Activated T-cell treated with anti-CD3 and anti-CD28 coated beads, Interleukin-2, amount 50 U/mL, for 4 hours (primary cell): ENCODE results near the gene MYO15B. TPM values are rescaled to one million over a fixed set of nuclear protein-coding genes. Genes with fewer than 3 reads are reported as not detected.

Experiments used
- ATAC-seq, 2 donors: fragments of 200-7000 bp; cut with Tn5 transposase; one replicate each; pipeline ENCODE4 v1.10.0; 2021
- DNase-seq: peaks from one replicate; pipeline ENCODE4 v3.0.0-alpha.2; 2020
- H3K27me3 Mint-ChIP-seq: one replicate; pipeline ENCODE4 v1.8.0; 2021; ENCODE audit warnings: low read depth, mixed read lengths
- H3K36me3 Mint-ChIP-seq: one replicate; pipeline ENCODE4 v1.8.0; 2022; ENCODE audit warnings: mixed read lengths; ENCODE audit not compliant: insufficient read depth
- H3K4me1 Mint-ChIP-seq: one replicate; pipeline ENCODE4 v1.8.0; 2021; ENCODE audit warnings: low read depth, mixed read lengths
- H3K4me3 Mint-ChIP-seq: one replicate; pipeline ENCODE4 v1.8.0; 2021; ENCODE audit warnings: mild to moderate bottlenecking, moderate library complexity, mixed read lengths
- H3K9me3 Mint-ChIP-seq: one replicate; pipeline ENCODE4 v1.8.0; 2021; ENCODE audit warnings: mixed read lengths
- total RNA-seq, 3 donors: library from RNA; stranded (reverse); gene quantifications; one replicate each; pipeline ENCODE4 v1.2.1, GENCODE V29; 2021

MYO15B gene
- total RNA-seq, 3 donors from 2014 or later: 9.3 to 29.6 (median 14.0) TPM

DNA sequence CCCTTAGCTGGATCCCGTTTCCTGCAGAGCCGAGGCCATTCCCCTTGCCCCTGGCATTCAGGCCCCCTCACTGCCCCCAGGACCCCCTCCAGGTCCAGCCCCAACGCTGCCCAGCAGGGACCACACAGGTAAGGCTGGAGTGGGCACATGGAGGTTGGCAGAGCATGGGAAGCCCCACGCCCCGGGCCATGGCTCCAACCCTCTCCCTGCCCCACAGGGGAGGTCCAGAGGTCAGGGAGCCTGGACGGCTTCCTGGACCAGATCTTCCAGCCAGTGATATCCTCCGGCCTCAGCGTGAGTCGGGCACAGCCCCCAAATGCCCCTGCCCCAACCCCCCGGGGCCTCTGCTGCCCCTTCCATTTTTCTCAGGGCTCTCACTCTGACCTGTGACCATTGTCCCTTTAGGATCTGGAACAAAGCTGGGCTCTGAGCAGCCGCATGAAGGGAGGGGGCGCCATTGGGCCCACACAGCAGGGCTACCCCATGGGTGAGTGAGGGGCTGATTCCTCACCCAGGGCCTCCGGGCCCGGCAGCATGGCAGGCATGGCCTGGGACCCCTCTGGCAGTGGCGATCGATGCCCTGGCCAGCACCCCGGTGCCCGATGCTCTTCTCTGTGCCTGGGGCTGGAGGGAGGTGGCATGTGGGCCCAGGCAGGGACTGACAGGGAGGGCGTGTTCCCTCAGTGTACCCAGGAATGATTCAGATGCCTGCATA is 27.1 kb downstream of the MYO15B start:
- ATAC-seq (no peak), DNase-seq (no peak)
- no peaks in the 10 kb centered on the region for H3K27me3 Mint-ChIP-seq
- peaks cover 2% of the 10 kb centered on the region for H3K36me3 Mint-ChIP-seq
- no peak overlapping the region for H3K4me3 Mint-ChIP-seq
- no peaks in the 10 kb centered on the region for H3K9me3 Mint-ChIP-seq
- H3K4me1 Mint-ChIP-seq: no peaks in the 10 kb centered on the region

DNA sequence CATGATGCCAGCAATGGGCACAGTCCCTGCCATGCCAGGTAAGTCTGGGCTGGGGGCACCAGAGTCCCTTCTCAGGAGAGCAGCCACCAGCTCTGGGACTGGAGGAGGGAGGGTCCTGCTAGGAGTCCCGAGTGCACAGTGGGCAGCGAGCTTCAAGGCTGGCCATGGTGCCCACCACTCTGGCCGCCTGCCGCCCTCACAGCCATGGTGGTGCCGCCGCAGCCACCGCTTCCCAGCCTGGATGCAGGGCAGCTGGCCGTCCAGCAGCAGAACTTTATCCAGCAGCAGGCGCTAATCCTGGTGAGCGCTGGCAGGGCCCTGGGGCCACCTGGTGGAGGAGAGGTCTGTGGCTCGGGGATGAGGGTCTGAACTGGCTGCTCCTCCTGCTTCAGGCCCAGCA is 27.7 kb downstream of the MYO15B start:
- no peaks in the 10 kb centered on the region for H3K27me3 Mint-ChIP-seq
- ATAC-seq (no peak), DNase-seq (no peak)
- no peaks in the 10 kb centered on the region for H3K4me1 Mint-ChIP-seq
- peaks cover 2% of the 10 kb centered on the region for H3K36me3 Mint-ChIP-seq
- no peaks in the 10 kb centered on the region for H3K9me3 Mint-ChIP-seq
- H3K4me3 Mint-ChIP-seq: no peak overlapping the region

DNA sequence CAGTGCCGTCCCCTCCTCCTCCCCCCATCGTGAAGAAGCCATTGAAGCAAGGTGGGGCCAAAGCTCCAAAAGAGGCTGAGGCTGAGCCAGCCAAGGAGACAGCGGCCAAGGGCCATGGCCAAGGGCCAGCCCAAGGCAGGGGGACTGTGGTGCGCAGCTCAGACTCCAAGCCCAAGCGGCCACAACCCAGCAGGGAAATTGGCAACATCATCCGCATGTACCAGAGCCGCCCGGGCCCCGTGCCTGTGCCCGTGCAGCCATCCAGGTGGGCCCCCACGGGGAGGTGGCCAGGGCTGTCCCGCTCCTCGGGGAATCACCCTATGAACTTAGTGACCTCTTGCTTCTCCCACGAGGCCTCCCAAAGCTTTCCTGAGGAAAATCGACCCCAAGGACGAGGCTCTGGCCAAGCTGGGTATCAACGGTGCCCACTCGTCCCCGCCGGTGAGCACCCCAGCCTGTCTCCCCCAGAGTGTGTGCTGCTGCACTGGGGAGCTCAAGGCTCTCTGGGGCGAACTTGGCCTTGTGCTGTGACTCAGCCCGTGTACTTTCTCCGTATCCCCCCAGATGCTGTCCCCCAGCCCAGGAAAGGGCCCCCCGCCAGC is 29.0 kb downstream of the MYO15B start:
- no peak for ATAC-seq
- peaks cover 2% of the 10 kb centered on the region for H3K36me3 Mint-ChIP-seq
- no peaks in the 10 kb centered on the region for H3K4me1 Mint-ChIP-seq
- H3K4me3 Mint-ChIP-seq: no peak overlapping the region
- DNase-seq: no peak
- no peaks in the 10 kb centered on the region for H3K27me3 Mint-ChIP-seq
- H3K9me3 Mint-ChIP-seq: no peaks in the 10 kb centered on the region

DNA sequence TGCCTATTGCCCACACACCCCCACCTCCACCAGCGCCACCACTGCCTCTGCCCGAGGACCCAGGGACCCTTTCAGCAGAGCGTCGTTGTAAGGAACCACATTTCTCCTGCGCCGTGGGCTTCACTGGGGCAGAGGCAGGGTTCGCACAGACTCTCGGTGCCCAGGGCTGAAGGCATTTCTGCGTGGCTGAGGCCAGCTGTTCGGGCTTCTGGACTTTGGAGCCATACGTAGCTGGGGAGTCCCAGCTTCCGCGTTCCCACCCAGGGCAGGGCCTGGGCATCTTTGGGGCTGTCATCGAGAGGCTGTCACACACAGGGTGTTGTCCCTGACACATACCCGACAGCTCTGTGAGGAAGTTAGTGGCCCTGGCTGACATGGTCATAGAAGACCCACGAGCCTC is 29.6 kb downstream of the MYO15B start:
- Mint-ChIP-seq H3K4me1 (no peaks in the 10 kb centered on the region), H3K27me3 (no peaks in the 10 kb centered on the region), H3K36me3 (no peaks in the 10 kb centered on the region), H3K9me3 (no peaks in the 10 kb centered on the region), H3K4me3 (no peak overlapping the region)
- DNase-seq: no peak
- no peak for ATAC-seq

DNA sequence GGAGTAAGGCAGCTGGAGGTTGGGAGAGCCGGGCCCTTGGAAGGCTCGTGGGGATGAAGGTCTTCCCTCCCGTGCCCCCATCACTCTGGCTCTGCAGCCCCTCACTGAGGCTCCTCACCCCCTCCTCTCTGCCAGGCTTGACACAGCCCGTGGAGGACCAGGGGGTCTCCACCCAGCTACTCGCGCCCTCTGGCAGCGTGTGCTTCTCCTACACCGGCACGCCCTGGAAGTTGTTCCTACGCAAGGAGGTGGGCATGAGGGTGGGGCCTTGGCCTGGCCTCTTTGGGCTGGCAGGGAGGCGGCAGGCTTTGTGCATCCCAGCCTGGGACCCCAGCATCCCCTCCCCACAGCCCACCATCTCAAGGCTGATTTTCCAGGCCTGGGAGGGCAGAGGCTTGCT is 30.1 kb downstream of the MYO15B start:
- no peak for DNase-seq
- no peak for ATAC-seq
- no peaks in the 10 kb centered on the region for H3K36me3 Mint-ChIP-seq
- no peak overlapping the region for H3K4me3 Mint-ChIP-seq
- H3K9me3 Mint-ChIP-seq: no peaks in the 10 kb centered on the region
- H3K4me1 Mint-ChIP-seq: no peaks in the 10 kb centered on the region
- no peaks in the 10 kb centered on the region for H3K27me3 Mint-ChIP-seq

DNA sequence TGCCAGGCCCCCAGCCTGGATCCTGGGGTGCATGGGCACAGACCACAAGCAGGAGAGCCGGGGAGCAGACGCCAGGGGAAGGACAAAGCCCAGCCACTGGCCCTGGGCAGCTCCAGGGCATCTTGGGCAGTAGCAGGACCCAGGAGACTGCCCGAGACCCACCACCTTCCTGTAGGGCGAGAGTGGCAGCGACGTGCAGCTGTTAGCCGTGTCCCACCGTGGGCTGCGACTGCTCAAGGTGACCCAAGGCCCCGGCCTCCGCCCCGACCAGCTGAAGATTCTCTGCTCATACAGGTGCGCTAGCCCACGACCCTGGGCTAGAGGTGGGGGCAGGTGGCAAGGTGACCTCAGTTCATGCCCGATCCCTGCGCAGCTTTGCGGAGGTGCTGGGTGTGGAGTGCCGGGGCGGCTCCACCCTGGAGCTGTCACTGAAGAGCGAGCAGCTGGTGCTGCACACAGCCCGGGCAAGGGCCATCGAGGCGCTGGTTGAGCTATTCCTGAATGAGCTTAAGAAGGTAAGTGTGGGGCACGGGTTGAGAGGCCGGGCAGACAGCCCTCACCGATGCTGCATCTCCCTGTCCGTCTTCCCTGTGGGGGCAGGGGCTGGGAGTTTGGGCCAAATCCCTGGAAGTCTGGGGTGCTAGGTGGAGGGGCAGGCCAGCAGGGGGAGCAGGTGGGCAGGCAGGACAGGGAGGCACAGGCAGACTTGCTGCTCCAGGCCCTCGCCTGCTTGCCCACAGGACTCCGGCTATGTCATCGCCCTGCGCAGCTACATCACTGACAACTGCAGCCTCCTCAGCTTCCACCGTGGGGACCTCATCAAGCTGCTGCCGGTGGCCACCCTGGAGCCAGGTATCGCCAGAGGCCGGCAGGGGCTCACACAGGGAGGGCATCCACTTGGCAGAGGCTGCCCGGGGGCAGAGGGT is 32.2 kb downstream of the MYO15B start:
- H3K4me3 Mint-ChIP-seq: no peak overlapping the region
- H3K4me1 Mint-ChIP-seq: no peaks in the 10 kb centered on the region
- no peaks in the 10 kb centered on the region for H3K27me3 Mint-ChIP-seq
- ATAC-seq (no peak), DNase-seq (no peak)
- H3K9me3 Mint-ChIP-seq: no peaks in the 10 kb centered on the region
- H3K36me3 Mint-ChIP-seq: no peaks in the 10 kb centered on the region

DNA sequence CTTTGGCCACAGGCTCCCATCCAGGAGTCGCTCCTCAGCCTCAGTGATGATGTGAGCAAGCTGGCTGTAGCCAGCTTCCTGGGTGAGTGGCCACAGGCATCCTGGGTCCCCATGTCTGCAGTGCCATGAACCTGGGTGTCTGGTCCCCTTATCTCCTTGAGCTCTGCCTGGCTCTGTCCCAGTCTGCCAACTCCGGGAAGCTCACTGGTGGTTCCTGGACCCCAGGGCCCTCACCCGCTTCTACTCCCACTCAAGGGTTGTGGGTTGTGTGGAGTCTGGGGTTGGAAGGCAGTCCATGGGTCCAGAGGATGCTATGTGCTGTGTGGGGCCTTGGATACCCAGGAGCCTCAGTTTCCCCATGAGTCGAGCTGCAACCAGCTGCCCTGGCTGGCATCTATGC is 33.9 kb downstream of the MYO15B start:
- ATAC-seq: no peak
- DNase-seq: no peak
- H3K9me3 Mint-ChIP-seq: no peaks in the 10 kb centered on the region
- no peaks in the 10 kb centered on the region for H3K36me3 Mint-ChIP-seq
- H3K4me1 Mint-ChIP-seq: no peaks in the 10 kb centered on the region
- no peaks in the 10 kb centered on the region for H3K27me3 Mint-ChIP-seq
- H3K4me3 Mint-ChIP-seq: no peak overlapping the region

DNA sequence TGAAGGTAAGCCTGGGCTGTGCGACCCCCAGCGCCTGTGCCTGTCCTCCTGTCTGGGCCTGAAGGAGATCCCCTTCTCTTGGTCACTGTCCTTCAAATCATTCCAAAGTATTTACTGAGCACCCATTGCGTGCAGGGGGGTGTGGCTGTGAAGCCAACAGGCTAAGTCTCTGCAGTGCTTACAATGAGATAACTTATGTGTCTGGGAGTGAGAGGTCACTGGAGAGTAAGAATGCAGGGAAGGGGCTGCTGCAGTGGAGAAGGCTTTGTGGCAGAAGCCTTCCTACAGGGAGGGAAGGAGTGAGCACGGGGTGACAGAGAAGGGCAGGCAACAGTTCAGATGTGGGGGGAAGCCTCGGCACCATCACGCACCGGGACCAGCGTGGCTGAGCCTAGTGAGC is 34.5 kb downstream of the MYO15B start:
- no peaks in the 10 kb centered on the region for H3K27me3 Mint-ChIP-seq
- no peaks in the 10 kb centered on the region for H3K4me1 Mint-ChIP-seq
- no peaks in the 10 kb centered on the region for H3K36me3 Mint-ChIP-seq
- ATAC-seq: no peak
- DNase-seq: no peak
- H3K4me3 Mint-ChIP-seq: no peak overlapping the region
- H3K9me3 Mint-ChIP-seq: no peaks in the 10 kb centered on the region

DNA sequence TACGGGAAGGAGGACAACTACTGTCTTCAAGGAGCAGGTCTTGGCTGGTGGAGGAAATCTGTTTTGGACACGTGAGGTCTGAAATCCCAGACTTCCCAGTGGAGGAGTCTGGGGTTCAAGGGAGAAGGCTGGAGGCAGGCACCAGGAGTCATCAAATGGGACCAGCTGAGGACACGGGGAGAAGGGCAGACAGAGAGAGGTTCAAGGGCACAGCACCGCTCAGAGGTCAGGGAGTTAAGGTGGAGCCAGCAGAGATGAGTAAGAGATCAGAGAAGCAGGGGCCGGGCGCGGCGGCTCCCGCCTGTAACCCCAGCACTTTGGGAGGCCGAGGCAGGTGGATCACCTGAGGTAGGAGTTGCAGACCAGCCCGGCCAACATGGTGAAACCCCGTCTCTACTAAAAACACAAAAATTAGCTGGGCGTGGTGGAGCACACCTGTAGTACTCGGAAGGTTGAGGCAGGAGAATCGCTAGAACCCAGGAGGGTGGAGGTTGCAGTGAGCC is 35.2 kb downstream of the MYO15B start:
- Mint-ChIP-seq H3K9me3 (no peaks in the 10 kb centered on the region), H3K36me3 (no peaks in the 10 kb centered on the region), H3K4me1 (no peaks in the 10 kb centered on the region), H3K4me3 (no peak overlapping the region), H3K27me3 (no peaks in the 10 kb centered on the region)
- ATAC-seq (no peak), DNase-seq (no peak)

DNA sequence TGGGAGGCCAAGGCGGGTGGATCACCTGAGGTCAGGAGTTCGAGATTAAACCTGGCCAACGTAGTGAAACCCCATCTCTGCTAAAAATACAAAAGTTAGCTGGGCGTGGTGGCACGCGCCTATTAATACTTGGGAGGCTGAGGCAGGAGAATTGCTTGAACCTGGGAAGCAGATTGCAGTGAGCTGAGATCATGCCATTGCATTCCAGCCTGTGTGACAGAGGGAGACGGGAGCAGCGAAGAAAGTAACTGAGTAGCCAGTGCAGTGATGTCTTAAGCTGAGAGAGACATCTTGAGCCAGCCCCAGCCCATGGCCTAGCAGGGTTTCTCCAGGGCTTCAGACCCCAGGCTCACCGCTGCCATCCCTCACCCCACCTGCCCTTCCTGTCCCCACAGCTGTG is 35.8 kb downstream of the MYO15B start:
- H3K36me3 Mint-ChIP-seq: no peaks in the 10 kb centered on the region
- no peak overlapping the region for H3K4me3 Mint-ChIP-seq
- no peaks in the 10 kb centered on the region for H3K27me3 Mint-ChIP-seq
- H3K9me3 Mint-ChIP-seq: no peaks in the 10 kb centered on the region
- ATAC-seq: no peak
- DNase-seq: no peak
- H3K4me1 Mint-ChIP-seq: no peaks in the 10 kb centered on the region

DNA sequence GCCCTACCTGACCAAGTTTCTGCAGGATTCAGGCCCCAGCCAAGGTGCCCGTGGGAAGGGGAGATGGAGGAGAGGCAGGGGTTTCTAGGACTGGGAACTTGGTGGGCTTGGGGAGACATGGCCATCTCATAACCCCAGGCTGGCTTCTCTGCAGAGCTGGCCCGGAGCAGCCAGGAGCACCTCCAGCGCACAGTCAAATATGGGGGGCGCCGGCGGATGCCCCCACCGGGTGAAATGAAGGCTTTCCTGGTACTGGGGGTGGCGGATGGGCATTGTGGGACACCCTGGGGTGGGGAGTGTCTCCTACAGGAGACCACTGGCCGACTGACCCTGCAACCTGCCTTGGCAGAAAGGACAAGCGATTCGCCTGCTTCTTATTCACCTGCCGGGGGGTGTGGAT is 36.4 kb downstream of the MYO15B start:
- Mint-ChIP-seq H3K4me1 (no peaks in the 10 kb centered on the region), H3K36me3 (no peaks in the 10 kb centered on the region), H3K27me3 (no peaks in the 10 kb centered on the region), H3K4me3 (no peak overlapping the region), H3K9me3 (no peaks in the 10 kb centered on the region)
- no peak for ATAC-seq
- DNase-seq: no peak

DNA sequence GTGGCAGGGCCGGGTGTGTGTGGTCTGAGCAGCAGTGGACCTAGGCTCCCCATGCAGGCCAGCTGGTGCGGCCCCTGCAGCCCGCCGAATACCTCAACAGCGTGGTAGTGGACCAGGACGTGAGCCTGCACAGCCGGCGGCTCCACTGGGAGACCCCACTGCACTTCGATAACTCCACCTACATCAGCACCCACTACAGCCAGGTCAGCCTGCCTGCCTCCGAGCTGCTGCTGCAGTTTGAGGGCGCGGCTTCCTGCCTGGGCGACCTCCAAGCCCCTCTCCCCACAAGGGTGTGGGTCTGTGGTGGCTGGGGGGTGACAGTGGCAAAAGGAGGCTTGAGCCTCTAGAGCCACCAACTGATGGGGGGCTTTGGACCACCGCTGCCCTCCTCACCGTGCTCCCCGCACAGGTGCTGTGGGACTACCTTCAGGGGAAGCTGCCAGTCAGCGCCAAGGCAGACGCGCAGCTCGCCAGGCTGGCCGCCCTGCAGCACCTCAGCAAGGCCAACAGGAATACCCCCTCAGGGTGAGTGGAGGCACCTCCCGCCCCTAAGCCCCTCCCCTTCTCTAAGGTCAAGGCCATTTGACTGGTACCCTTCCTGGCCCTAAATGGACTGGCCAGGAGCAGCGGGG is 37.2 kb downstream of the MYO15B start:
- Mint-ChIP-seq H3K4me3 (no peak overlapping the region), H3K27me3 (no peaks in the 10 kb centered on the region), H3K4me1 (no peaks in the 10 kb centered on the region), H3K36me3 (no peaks in the 10 kb centered on the region), H3K9me3 (no peaks in the 10 kb centered on the region)
- DNase-seq (no peak), ATAC-seq (no peak)

DNA sequence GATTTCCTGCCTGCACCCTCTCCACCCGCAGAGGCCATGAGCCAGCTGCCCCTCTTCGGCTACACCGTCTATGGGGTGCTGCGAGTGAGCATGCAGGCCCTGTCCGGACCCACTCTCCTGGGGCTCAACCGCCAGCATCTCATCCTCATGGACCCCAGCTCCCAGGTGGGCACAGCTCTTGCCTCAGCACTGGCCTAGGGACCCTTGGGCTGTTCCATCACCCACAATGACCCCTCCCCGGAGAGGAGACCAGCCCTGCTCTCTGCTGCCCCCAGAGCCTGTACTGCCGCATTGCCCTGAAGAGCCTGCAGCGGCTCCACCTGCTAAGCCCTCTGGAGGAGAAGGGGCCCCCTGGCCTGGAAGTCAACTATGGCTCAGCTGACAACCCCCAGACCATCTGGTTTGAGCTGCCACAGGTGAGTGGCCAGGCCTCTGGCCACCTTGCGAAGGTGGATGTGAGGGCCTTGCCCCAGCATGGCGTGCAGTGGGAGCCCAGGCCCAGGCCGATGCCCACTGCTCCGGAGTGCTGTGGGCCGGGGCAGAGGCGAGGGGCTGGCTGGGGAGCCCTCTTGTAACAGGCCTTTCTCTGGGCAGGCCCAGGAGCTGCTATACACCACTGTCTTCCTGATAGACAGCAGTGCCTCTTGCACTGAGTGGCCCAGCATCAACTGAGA is 38.4 kb downstream of the MYO15B start:
- Mint-ChIP-seq H3K36me3 (no peaks in the 10 kb centered on the region), H3K9me3 (no peaks in the 10 kb centered on the region), H3K27me3 (no peaks in the 10 kb centered on the region), H3K4me1 (no peaks in the 10 kb centered on the region), H3K4me3 (no peak overlapping the region)
- peak; percentile 57 to 70 for ATAC-seq
- no peak for DNase-seq

DNA sequence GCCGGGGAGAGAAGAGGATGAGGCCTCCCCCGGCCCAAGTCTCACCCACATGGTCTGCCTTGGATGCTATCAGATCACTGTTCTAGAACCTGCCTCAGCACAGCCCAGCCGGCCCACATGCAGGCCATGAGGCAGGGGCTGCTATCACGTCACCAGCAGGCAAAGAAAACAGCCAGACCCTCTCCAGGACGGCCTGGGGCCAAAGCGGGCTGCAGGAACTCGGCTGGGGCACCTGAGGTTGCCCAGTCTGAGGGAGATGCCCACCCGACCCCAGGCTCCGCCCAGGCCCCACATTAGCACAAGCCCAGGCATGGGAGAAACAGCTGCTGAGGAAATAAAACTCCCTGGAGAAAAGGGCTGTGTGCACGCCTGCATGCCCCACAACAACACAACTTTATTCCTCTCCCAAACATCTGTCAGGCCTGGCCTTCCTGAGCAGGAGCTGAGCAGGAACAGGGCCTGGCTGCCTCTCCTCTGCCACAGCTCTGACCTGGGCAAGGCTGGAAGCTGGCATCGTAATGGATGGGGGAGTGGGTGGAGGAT is 39.0 kb downstream of the MYO15B start:
- ATAC-seq (no peak), DNase-seq (no peak)
- Mint-ChIP-seq H3K4me1 (no peaks in the 10 kb centered on the region), H3K27me3 (no peaks in the 10 kb centered on the region), H3K36me3 (no peaks in the 10 kb centered on the region), H3K4me3 (no peak overlapping the region), H3K9me3 (no peaks in the 10 kb centered on the region)
